GM12878 (cell line): Measurements from ENCODE around the gene SRP68. TPM values are rescaled to one million over a fixed set of nuclear protein-coding genes. Genes with fewer than 3 reads are reported as not detected.

Source experiments
- ATAC-seq: fragments of 200-7000 bp; cut with Tn5 transposase; 3 replicates; pipeline ENCODE4 v1.9.1; 2020; ENCODE audit warnings: mild to moderate bottlenecking, moderate library complexity
- BruUV-seq: library from RNA; stranded (reverse); fragments of 400-500 nt; replicated peaks from 2 replicates; lab custom pipeline; 2021; lab: Mats Ljungman, UMichigan
- CTCF ChIA-PET: fragments of 300-600 bp; sonication (Branson Sonifier 250); formaldehyde crosslinking; extraction: SDS; loops from one replicate; lab custom pipeline; 2021; ENCODE audit warnings: inconsistent platforms; lab: Yijun Ruan, JAX
- POLR2A ChIA-PET: fragments of 350-600 bp; formaldehyde crosslinking; extraction: SDS; loops from one replicate; lab custom pipeline; 2021; ENCODE audit warnings: inconsistent platforms; lab: Charles Lee
- RAD21 ChIA-PET: fragments of 300-600 bp; sonication (Branson Sonifier 250); formaldehyde crosslinking; loops from one replicate; lab custom pipeline; 2023; ENCODE audit warnings: antibody characterized with exemption; ENCODE audit not compliant: unreplicated experiment; lab: Charles Lee
- SMC1A ChIA-PET: fragments of 300-600 bp; sonication (Branson Sonifier 250); formaldehyde crosslinking; loops from one replicate; lab custom pipeline; 2023; ENCODE audit not compliant: unreplicated experiment, uncharacterized antibody; lab: Charles Lee
- DNase-seq: peaks from one replicate; pipeline ENCODE4 v3.0.0-alpha.2; 2011; ENCODE audit warnings: low read depth, low spot score
- FAIRE-seq: peaks from 3 replicates; lab custom pipeline; 2011; peaks lifted over from hg19 to GRCh38; lab: Jason Lieb, UNC
- H2AFZ ChIP-seq: 2 replicates; pipeline ENCODE4 v1.6.0; 2011; ENCODE audit warnings: low read depth, low read length, control low read depth; ENCODE audit not compliant: control insufficient read depth
- H3K27ac ChIP-seq: 2 replicates; pipeline ENCODE4 v1.5.1; 2011; ENCODE audit warnings: control low read depth; ENCODE audit not compliant: control insufficient read depth, insufficient read depth
- H3K27me3 ChIP-seq, 2 experiments: replicated peaks in 1 of 2; 2 replicates each; pipeline versions ENCODE4 v1.6.0 to v1.6.1; 2011; ENCODE audit warnings: low read length in 1 of 2; ENCODE audit not compliant: control insufficient read depth in 2 of 2, insufficient read depth in 2 of 2
- H3K36me3 ChIP-seq, 2 experiments: 2 replicates each; pipeline ENCODE4 v1.5.1; 2011; ENCODE audit warnings: low read length in 1 of 2; ENCODE audit not compliant: control insufficient read depth in 2 of 2, insufficient read depth in 2 of 2
- H3K4me1 ChIP-seq: 2 replicates; pipeline ENCODE4 v1.6.1; 2011; ENCODE audit warnings: mild to moderate bottlenecking, low read length, moderate library complexity, mixed read lengths; ENCODE audit not compliant: control insufficient read depth, insufficient read depth
- H3K4me2 ChIP-seq: 2 replicates; pipeline ENCODE4 v1.6.0; 2011; ENCODE audit warnings: control low read depth; ENCODE audit not compliant: control insufficient read depth, insufficient read depth
- H3K4me3 ChIP-seq: fragments of 200-600 bp; sonication (generic); 2 replicates; pipeline ENCODE4 v1.5.1; 2016
- H3K79me2 ChIP-seq: 2 replicates; pipeline ENCODE4 v1.6.0; 2011; ENCODE audit warnings: low read length; ENCODE audit not compliant: control insufficient read depth, insufficient read depth
- H3K9ac ChIP-seq: 2 replicates; pipeline ENCODE4 v1.8.0; 2011; ENCODE audit warnings: low read length, control low read depth, mixed read lengths; ENCODE audit not compliant: control insufficient read depth, insufficient read depth
- H3K9me3 ChIP-seq: replicated peaks from 3 replicates; pipeline ENCODE4 v1.5.1; 2011; ENCODE audit warnings: mild to moderate bottlenecking, low read length; ENCODE audit not compliant: control insufficient read depth, insufficient read depth
- H4K20me1 ChIP-seq: 2 replicates; pipeline ENCODE4 v1.6.0; 2011; ENCODE audit not compliant: control insufficient read depth, insufficient read depth
- SREBF2 ChIP-seq: IDR thresholded peaks from 2 replicates; pipeline ENCODE4 v1.6.1; 2012; ENCODE audit warnings: mild to moderate bottlenecking, low read length
- ZNF384 ChIP-seq: IDR thresholded peaks from 2 replicates; pipeline ENCODE4 v1.6.1; 2012; ENCODE audit warnings: low read depth, mild to moderate bottlenecking, low read length, improper control_type of control experiment, borderline replicate concordance
- WGBS: methylation state at CpG from one replicate; pipeline ENCODE4 v1.1.6; 2016; ENCODE audit warnings: low lambda C conversion rate; ENCODE audit not compliant: insufficient replicate concordance, insufficient coverage; ENCODE audit errors: missing lambda C conversion rate; 5-methylcytosine and 5-hydroxymethylcytosine counted together
- in situ Hi-C: fragments of 300-500 bp; cut with MboI; formaldehyde crosslinking; loops from 9 replicates; pipeline ENCODE4 v1.14.3; 2018; ENCODE audit warnings: mixed read lengths
- intact Hi-C: fragments of 100-400 bp; cut with micrococcal nuclease; formaldehyde crosslinking; loops from one replicate; pipeline ENCODE4 v1.14.2; 2022; ENCODE audit not compliant: unreplicated experiment
- polyA plus RNA-seq, 11 experiments: library from polyadenylated mRNA; depleted of rRNA in 4 of 11; unstranded in 6 of 11; stranded (reverse) in 5 of 11; fragments of >200 nt; fragmentation: Nextera tagmentation in 4 of 11; fragmentation: Illumina TruSeq in 1 of 11; extraction: Ambion mirVana in 4 of 11; extraction: Trizol in 1 of 11; gene quantifications; 1 replicate in 1 of 11; 2 replicates in 10 of 11; pipeline versions ENCODE4 v1.2.1 to v1.2.3, GENCODE V29; 2011 to 2016; ENCODE audit warnings: inconsistent platforms in 2 of 11, missing spikeins in 2 of 11, low read depth in 1 of 11
- total RNA-seq, 4 experiments: library from RNA; depleted of rRNA in 3 of 4; stranded (reverse); fragments of >200 nt in 3 of 4; fragmentation: Illumina TruSeq in 1 of 4; extraction: Trizol in 1 of 4; gene quantifications; 2 replicates each; pipeline versions ENCODE4 v1.2.1 to v1.2.3, GENCODE V29; 2013 to 2021
- TF ChIP-seq, protein P1 (sequence below): IDR thresholded peaks from 2 replicates; pipeline ENCODE4 v1.6.1; 2012; ENCODE audit warnings: improper control_type of control experiment, low read depth, low read length; ENCODE audit not compliant: insufficient replicate concordance

Gene SRP68
- total and polyA plus RNA-seq, 10 of the 15 experiments (the other 5 are each of a cell fraction or from before 2014, with no cell fraction given) = 24.7 to 89.7 (median 62.7) TPM

DNA sequence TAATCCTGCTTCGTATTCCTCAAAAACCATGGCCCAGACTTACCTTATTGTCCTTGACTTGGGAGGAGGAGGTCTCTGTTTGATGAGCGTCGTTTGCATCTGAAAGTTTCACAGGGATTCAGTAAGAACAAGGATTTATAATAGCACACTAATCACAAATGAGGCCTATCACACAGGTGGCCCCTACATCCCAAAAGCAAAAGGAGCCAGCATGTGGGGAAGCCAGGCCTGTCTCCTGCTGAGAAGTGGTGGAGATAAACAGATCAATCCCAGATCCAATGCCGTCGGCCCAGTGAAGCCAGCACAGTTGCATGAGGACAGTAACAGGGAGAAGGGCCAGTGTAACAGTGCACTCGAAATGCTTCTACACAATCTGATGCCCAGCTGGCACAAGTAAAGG is 31.9 kb downstream of the SRP68 start:
- TF ChIP-seq ZNF384 (no peak), SREBF2 (no peak)
- TF ChIP-seq, protein P1, sequence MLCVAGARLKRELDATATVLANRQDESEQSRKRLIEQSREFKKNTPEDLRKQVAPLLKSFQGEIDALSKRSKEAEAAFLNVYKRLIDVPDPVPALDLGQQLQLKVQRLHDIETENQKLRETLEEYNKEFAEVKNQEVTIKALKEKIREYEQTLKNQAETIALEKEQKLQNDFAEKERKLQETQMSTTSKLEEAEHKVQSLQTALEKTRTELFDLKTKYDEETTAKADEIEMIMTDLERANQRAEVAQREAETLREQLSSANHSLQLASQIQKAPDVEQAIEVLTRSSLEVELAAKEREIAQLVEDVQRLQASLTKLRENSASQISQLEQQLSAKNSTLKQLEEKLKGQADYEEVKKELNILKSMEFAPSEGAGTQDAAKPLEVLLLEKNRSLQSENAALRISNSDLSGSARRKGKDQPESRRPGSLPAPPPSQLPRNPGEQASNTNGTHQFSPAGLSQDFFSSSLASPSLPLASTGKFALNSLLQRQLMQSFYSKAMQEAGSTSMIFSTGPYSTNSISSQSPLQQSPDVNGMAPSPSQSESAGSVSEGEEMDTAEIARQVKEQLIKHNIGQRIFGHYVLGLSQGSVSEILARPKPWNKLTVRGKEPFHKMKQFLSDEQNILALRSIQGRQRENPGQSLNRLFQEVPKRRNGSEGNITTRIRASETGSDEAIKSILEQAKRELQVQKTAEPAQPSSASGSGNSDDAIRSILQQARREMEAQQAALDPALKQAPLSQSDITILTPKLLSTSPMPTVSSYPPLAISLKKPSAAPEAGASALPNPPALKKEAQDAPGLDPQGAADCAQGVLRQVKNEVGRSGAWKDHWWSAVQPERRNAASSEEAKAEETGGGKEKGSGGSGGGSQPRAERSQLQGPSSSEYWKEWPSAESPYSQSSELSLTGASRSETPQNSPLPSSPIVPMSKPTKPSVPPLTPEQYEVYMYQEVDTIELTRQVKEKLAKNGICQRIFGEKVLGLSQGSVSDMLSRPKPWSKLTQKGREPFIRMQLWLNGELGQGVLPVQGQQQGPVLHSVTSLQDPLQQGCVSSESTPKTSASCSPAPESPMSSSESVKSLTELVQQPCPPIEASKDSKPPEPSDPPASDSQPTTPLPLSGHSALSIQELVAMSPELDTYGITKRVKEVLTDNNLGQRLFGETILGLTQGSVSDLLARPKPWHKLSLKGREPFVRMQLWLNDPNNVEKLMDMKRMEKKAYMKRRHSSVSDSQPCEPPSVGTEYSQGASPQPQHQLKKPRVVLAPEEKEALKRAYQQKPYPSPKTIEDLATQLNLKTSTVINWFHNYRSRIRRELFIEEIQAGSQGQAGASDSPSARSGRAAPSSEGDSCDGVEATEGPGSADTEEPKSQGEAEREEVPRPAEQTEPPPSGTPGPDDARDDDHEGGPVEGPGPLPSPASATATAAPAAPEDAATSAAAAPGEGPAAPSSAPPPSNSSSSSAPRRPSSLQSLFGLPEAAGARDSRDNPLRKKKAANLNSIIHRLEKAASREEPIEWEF = no peak
- SMC1A ChIA-PET = no interaction called here
- CTCF ChIA-PET = interaction anchor here (1.2 to 1.6 kb wide), 2 partner anchors 9 to 35 kb away, joined by 3 to 4 read pairs; no protein-coding TSS in a partner anchor
- FAIRE-seq (no peak), DNase-seq (no peak), ATAC-seq (no peak)
- RAD21 ChIA-PET = no interaction called here
- Histone ChIP-seq H2AFZ (no peak overlapping the region), H3K4me3 (no peak overlapping the region), H3K79me2 (no peaks in the 10 kb centered on the region), H3K27me3 (no peaks in the 10 kb centered on the region), H4K20me1 (no peaks in the 10 kb centered on the region), H3K36me3 (peaks cover 29 to 46% of the 10 kb centered on the region in 2 experiments), H3K4me1 (no peaks in the 10 kb centered on the region), H3K27ac (no peak overlapping the region), H3K9me3 (no peaks in the 10 kb centered on the region), H3K9ac (no peak overlapping the region), H3K4me2 (no peak overlapping the region)
- in situ Hi-C loops (no loop called here), intact Hi-C loops (no loop called here)
- POLR2A ChIA-PET = no interaction called here
- 91% methylated on average over 6 of the region's 6 CpGs for WGBS
- no TSS peak for BruUV-seq
